Endothelial cell of umbilical vein (primary cell): ENCODE measurements around the gene BZW1. TPM values are rescaled to one million over a fixed set of nuclear protein-coding genes. Genes with fewer than 3 reads are reported as not detected.

Experiments
- BruUV-seq: library from RNA; stranded (reverse); fragments of 400-500 nt; replicated peaks from 2 replicates; lab custom pipeline; 2021; lab: Mats Ljungman, UMichigan
- CTCF ChIA-PET: fragments of 300-600, 350-600 bp; sonication (Branson Sonifier 250); formaldehyde crosslinking; loops from one replicate; lab custom pipeline; 2021; ENCODE audit warnings: antibody characterized with exemption, inconsistent platforms; lab: Charles Lee
- POLR2A ChIA-PET: fragments of 300-600, 350-600 bp; sonication (Branson Sonifier 250); formaldehyde crosslinking; loops from one replicate; lab custom pipeline; 2021; ENCODE audit warnings: antibody characterized with exemption, inconsistent platforms; lab: Charles Lee
- DNase-seq: peaks from one replicate; pipeline ENCODE4 v3.0.0-alpha.2; 2011; ENCODE audit warnings: low read depth, low spot score
- FAIRE-seq: peaks from 2 replicates; lab custom pipeline; 2011; peaks lifted over from hg19 to GRCh38; lab: Jason Lieb, UNC
- H2AFZ ChIP-seq: 2 replicates; pipeline ENCODE4 v1.6.0; 2012; ENCODE audit warnings: low read depth, low read length, control low read depth, inconsistent platforms
- H3K27ac ChIP-seq: 2 replicates; pipeline ENCODE4 v1.5.1; 2011; ENCODE audit warnings: low read depth, mild to moderate bottlenecking, control low read depth, low read length, moderate library complexity; ENCODE audit not compliant: insufficient read depth
- H3K27me3 ChIP-seq, 2 experiments: 2 replicates each; pipeline versions ENCODE4 v1.6.0 to v1.6.1; 2011; ENCODE audit warnings: low read length in 2 of 2, mixed read lengths in 1 of 2; ENCODE audit not compliant: control insufficient read depth in 2 of 2, insufficient read depth in 2 of 2
- H3K36me3 ChIP-seq, 2 experiments: 2 replicates in 1 of 2; 3 replicates in 1 of 2; pipeline ENCODE4 v1.5.1; 2011; ENCODE audit warnings: low read length in 2 of 2, mild to moderate bottlenecking in 1 of 2, moderate library complexity in 1 of 2; ENCODE audit not compliant: control insufficient read depth in 2 of 2, insufficient read depth in 2 of 2; ENCODE audit errors: extremely low read depth in 1 of 2
- H3K4me1 ChIP-seq: 3 replicates; pipeline ENCODE4 v1.5.1; 2011; ENCODE audit warnings: mild to moderate bottlenecking, low read length; ENCODE audit not compliant: control insufficient read depth, insufficient read depth; ENCODE audit errors: extremely low read depth
- H3K4me2 ChIP-seq: 2 replicates; pipeline ENCODE4 v1.6.1; 2011; ENCODE audit warnings: low read length, control low read depth, mixed read lengths; ENCODE audit not compliant: insufficient read depth
- H3K4me3 ChIP-seq, 3 experiments: fragments of 200-600 bp in 1 of 3; sonication (generic), shearing (Covaris generic) in 1 of 3; replicated peaks in 1 of 3; 2 replicates each; pipeline ENCODE4 v1.5.1; 2011 to 2016; ENCODE audit warnings: control low read depth in 3 of 3, low read length in 3 of 3, mild to moderate bottlenecking in 2 of 3, inconsistent platforms in 1 of 3, low read depth in 1 of 3, moderate library complexity in 1 of 3; ENCODE audit not compliant: insufficient read depth in 1 of 3
- H3K79me2 ChIP-seq: 2 replicates; pipeline ENCODE4 v1.6.0; 2012; ENCODE audit warnings: low read length, inconsistent platforms; ENCODE audit not compliant: control insufficient read depth, insufficient read depth
- H3K9ac ChIP-seq: replicated peaks from 2 replicates; pipeline ENCODE3; 2011; ENCODE audit warnings: low read length, control low read depth; ENCODE audit not compliant: insufficient read depth; ENCODE audit errors: extremely low read depth
- H3K9me1 ChIP-seq: replicated peaks from 3 replicates; pipeline ENCODE4 v1.6.0; 2011; ENCODE audit warnings: mild to moderate bottlenecking, low read length; ENCODE audit not compliant: control insufficient read depth, insufficient read depth; ENCODE audit errors: extremely low read depth
- H3K9me3 ChIP-seq: replicated peaks from 2 replicates; pipeline ENCODE4 v1.5.1; 2012; ENCODE audit warnings: low read length, inconsistent platforms; ENCODE audit not compliant: control insufficient read depth, insufficient read depth
- H4K20me1 ChIP-seq: replicated peaks from 2 replicates; pipeline ENCODE3; 2011; ENCODE audit warnings: mild to moderate bottlenecking, low read length; ENCODE audit not compliant: control insufficient read depth, insufficient read depth; ENCODE audit errors: extremely low read depth
- CTCF ChIP-seq, 2 donors: IDR thresholded peaks; 1 replicate in 1 of 2; 2 replicates in 1 of 2; pipeline ENCODE4 v1.5.1; 2011; ENCODE audit warnings: low read length in 2 of 2, mild to moderate bottlenecking in 2 of 2, moderate library complexity in 2 of 2, control low read depth in 1 of 2, inconsistent platforms in 1 of 2, low read depth in 1 of 2; ENCODE audit not compliant: insufficient read depth in 1 of 2; ENCODE audit errors: extremely low read depth in 1 of 2
- FOS ChIP-seq: IDR thresholded peaks from 2 replicates; pipeline ENCODE4 v1.6.1; 2011; ENCODE audit warnings: mild to moderate bottlenecking, low read length, moderate library complexity, borderline replicate concordance; ENCODE audit not compliant: insufficient read depth
- GATA2 ChIP-seq: IDR thresholded peaks from 2 replicates; pipeline ENCODE4 v1.7.0; 2011; ENCODE audit warnings: low read depth, mild to moderate bottlenecking, moderate library complexity, mixed read lengths, low read length; ENCODE audit not compliant: insufficient read length, insufficient read depth
- MYC ChIP-seq: IDR thresholded peaks from one replicate; pipeline ENCODE4 v1.6.1; 2011; ENCODE audit warnings: mild to moderate bottlenecking, low read depth, low read length
- dilution Hi-C: fragments of 300-500 bp; cut with MboI; formaldehyde crosslinking; loops from one replicate; pipeline ENCODE4 v1.15.0; 2019; ENCODE audit warnings: low sequenced_read_pairs; ENCODE audit not compliant: extremely low pct_ligation_motif_present
- intact Hi-C: fragments of 100-400 bp; cut with micrococcal nuclease; formaldehyde crosslinking; loops from one replicate; pipeline ENCODE4 v1.10.0; 2022
- polyA plus RNA-seq, 4 experiments: library from polyadenylated mRNA; depleted of rRNA in 3 of 4; stranded (reverse) in 3 of 4; unstranded in 1 of 4; fragments of >200 nt; gene quantifications; 2 replicates each; pipeline versions ENCODE4 v1.2.1 to v1.2.3, GENCODE V29; 2011 to 2012; ENCODE audit warnings: missing spikeins in 1 of 4
- total RNA-seq: library from RNA; stranded (reverse); gene quantifications from 2 replicates; pipeline ENCODE4 v1.2.3, GENCODE V29; 2021

BZW1 gene
- total and polyA plus RNA-seq, 2 donors (not counting 3 experiments of a cell fraction or from before 2014, with no cell fraction given), result 174 to 353 TPM

GRCh38 chr2:200809506-200810251 lies 2.0 kb upstream of the BZW1 start:
- DNase-seq (no peak), FAIRE-seq (no peak)
- peak overlapping the region; percentile 77 for H3K27ac ChIP-seq
- H3K79me2 ChIP-seq, result peaks cover 30% of the 10 kb centered on the region
- H4K20me1 ChIP-seq, result peaks cover 3% of the 10 kb centered on the region
- H3K4me1 ChIP-seq, result peaks cover 34% of the 10 kb centered on the region
- H3K27me3 ChIP-seq, result no peaks in the 10 kb centered on the region
- CTCF ChIA-PET, result interaction anchor here (0.8 to 3.1 kb wide), 5 partner anchors 13 to 96 kb away, joined by 3 to 16 read pairs (median 7); no protein-coding TSS in a partner anchor
- no peak overlapping the region for H3K9ac ChIP-seq
- POLR2A ChIA-PET, result no interaction called here
- dilution Hi-C loops (no loop called here), intact Hi-C loops (loop anchor here (5.0 kb wide), 1 partner anchor 827 kb away; no protein-coding TSS in a partner anchor)
- BruUV-seq, result no TSS peak
- H3K9me1 ChIP-seq, result no peaks in the 10 kb centered on the region
- H3K9me3 ChIP-seq, result no peaks in the 10 kb centered on the region
- H3K4me2 ChIP-seq, result peak overlapping the region; percentile 93
- H3K36me3 ChIP-seq, result peaks cover 6 to 10% of the 10 kb centered on the region in 2 experiments
- H3K4me3 ChIP-seq, result no peak overlapping the region
- TF ChIP-seq GATA2 (no peak), MYC (no peak), FOS (no peak), CTCF (IDR thresholded peaks at IDR 0.05; ENCODE audit: extremely low read depth in 1 of 2, insufficient read depth in 1 of 2, low read depth in 1 of 2, low read length in 2 of 2) (no peak)
- peak overlapping the region; percentile 11 for H2AFZ ChIP-seq
